Brain microvascular endothelial cell (primary cell): Measurements from ENCODE around the gene DDX27.

ENCODE experiments used
- DNase-seq: peaks from one replicate; pipeline ENCODE4 v3.0.0-alpha.2; 2020
- H3K27ac ChIP-seq: fragments of 250-450 bp; sonication (Bioruptor Pico); 2 replicates; pipeline ENCODE4 v1.5.1; 2020; ENCODE audit warnings: mild to moderate bottlenecking, moderate library complexity
- H3K27me3 ChIP-seq: fragments of 250-450 bp; sonication (Bioruptor Pico); replicated peaks from 2 replicates; pipeline ENCODE4 v1.5.1; 2020; ENCODE audit warnings: mild to moderate bottlenecking
- H3K36me3 ChIP-seq: fragments of 250-450 bp; sonication (Bioruptor Pico); replicated peaks from 2 replicates; pipeline ENCODE4 v1.5.1; 2020; ENCODE audit warnings: mild to moderate bottlenecking
- H3K4me3 ChIP-seq: 2 replicates; pipeline ENCODE4 v1.5.1; 2011; ENCODE audit warnings: low read depth, mild to moderate bottlenecking, control low read depth, low read length, moderate library complexity
- CTCF ChIP-seq: IDR thresholded peaks from 2 replicates; pipeline ENCODE4 v1.5.1; 2011; ENCODE audit warnings: low read depth, mild to moderate bottlenecking, moderate library complexity, low read length, control low read depth, inconsistent platforms; ENCODE audit errors: missing control alignments
- in situ Hi-C: cut with HindIII; loops from 2 replicates; pipeline ENCODE4 v1.10.0; 2017; ENCODE audit warnings: low sequenced_read_pairs, low pct_ligation_motif_present

Gene DDX27

GRCh38 chr20:49247169-49247723 is 28.0 kb downstream of the DDX27 start:
- Histone ChIP-seq H3K4me3 (no peak overlapping the region), H3K27me3 (no peaks in the 10 kb centered on the region), H3K36me3 (peaks cover 93% of the 10 kb centered on the region), H3K27ac (no peak overlapping the region)
- in situ Hi-C loops: no loop called here
- no peak for DNase-seq
- TF ChIP-seq CTCF: no peak

GRCh38 chr20:49247792-49248191 is 28.6 kb downstream of the DDX27 start:
- no peaks in the 10 kb centered on the region for H3K27me3 ChIP-seq
- peaks cover 94% of the 10 kb centered on the region for H3K36me3 ChIP-seq
- in situ Hi-C loops: no loop called here
- TF ChIP-seq CTCF: no peak
- H3K4me3 ChIP-seq: no peak overlapping the region
- H3K27ac ChIP-seq: no peak overlapping the region
- DNase-seq: no peak

GRCh38 chr20:49248301-49248700 is 29.1 kb downstream of the DDX27 start:
- TF ChIP-seq CTCF: no peak
- Histone ChIP-seq H3K27ac (no peak overlapping the region), H3K27me3 (no peaks in the 10 kb centered on the region), H3K4me3 (no peak overlapping the region), H3K36me3 (peaks cover 94% of the 10 kb centered on the region)
- in situ Hi-C loops: no loop called here
- DNase-seq: no peak

GRCh38 chr20:49248879-49249665 is 29.9 kb downstream of the DDX27 start:
- TF ChIP-seq CTCF: no peak
- Histone ChIP-seq H3K4me3 (no peak overlapping the region), H3K27me3 (no peaks in the 10 kb centered on the region), H3K27ac (no peak overlapping the region), H3K36me3 (peaks cover 93% of the 10 kb centered on the region)
- no peak for DNase-seq
- in situ Hi-C loops: no loop called here

- in situ Hi-C loops: no loop called here
- DNase-seq: no peak
- Histone ChIP-seq H3K36me3 (peaks cover 91% of the 10 kb centered on the region), H3K27ac (no peak overlapping the region), H3K4me3 (no peak overlapping the region), H3K27me3 (no peaks in the 10 kb centered on the region)
- no peak for TF ChIP-seq CTCF
These were observed 33.5 kb downstream of the DDX27 start for GRCh38 chr20:49252556-49253350.
